Left kidney (tissue), 2 donors: ENCODE measurements around the gene GJA8. TPM values are rescaled to one million over a fixed set of nuclear protein-coding genes. Genes with fewer than 3 reads are reported as not detected.
"Not testable (repeated sequence)": the region's sequence is repeated elsewhere in the genome, so short reads cannot be mapped to it uniquely, and the experiment has no call there.

Source experiments
- DNase-seq: peaks from one replicate; pipeline ENCODE4 v3.0.0-alpha.2; 2013
- polyA plus RNA-seq: library from polyadenylated mRNA; unstranded; fragments of 120-200 nt; gene quantifications from one replicate; pipeline ENCODE4 v1.2.1, GENCODE V29; 2013; ENCODE audit not compliant: insufficient read length

GJA8 gene
- polyA plus RNA-seq, 1 donor: 0.80 TPM

GRCh38 chr1:147927689-147928088 is 25.1 kb downstream of the GJA8 start:
- DNase-seq: not testable (repeated sequence)

- DNase-seq: peak; percentile 87
Observed at GRCh38 chr1:147928236-147929132, 25.9 kb downstream of the GJA8 start, which contains the start of gene GPR89B. Gene GPR89B (plus strand): TSS chr1:147928420. CDS start chr1:147928537, 117 bp downstream.

- DNase-seq: not testable (repeated sequence)
Observed at GRCh38 chr1:147931137-147931536, 28.5 kb downstream of the GJA8 start.

DNA sequence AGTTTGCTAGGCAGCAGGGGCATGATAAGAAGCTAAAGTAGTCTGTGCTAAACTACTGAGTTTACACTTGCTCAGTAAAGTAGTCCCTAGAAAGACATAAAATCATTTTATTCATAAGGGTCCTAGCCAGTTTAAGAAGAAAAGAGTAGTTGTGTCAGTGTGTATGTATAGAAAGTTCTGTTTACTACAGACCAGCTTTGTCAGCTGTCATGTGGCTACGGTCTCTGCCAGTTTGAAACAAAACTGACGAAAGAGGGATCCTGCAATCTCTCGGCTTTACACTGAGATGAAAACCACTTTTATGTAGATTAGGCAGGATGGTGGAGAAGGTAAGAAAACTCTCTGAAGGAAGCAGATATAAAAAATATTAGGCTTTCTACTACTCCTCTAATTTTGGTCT is 32.7 kb downstream of the GJA8 start:
- not testable (repeated sequence) for DNase-seq

GRCh38 chr1:147940456-147940855 is 37.9 kb downstream of the GJA8 start:
- not testable (repeated sequence) for DNase-seq

GRCh38 chr1:147942563-147942962 is 40.0 kb downstream of the GJA8 start:
- DNase-seq: not testable (repeated sequence)

DNA sequence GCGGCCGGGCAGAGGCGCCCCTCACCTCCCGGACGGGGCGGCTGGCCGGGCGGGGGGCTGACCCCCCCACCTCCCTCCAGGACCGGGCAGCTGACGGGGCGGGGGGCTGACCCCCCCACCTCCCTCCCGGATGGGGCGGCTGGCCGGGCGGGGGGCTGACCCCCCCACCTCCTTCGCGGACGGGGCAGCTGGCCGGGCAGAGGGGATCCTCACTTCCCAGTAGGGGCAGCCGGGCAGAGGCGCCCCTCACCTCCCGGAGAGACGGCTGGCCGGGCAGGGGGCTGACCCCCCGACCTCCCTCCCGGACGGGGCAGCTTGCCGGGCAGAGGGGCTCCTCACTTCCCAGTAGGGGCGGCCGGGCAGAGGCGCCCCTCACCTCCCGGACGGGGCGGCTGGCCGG is 46.9 kb downstream of the GJA8 start:
- DNase-seq: not testable (repeated sequence)

Other genes starting within 250 kb of the GJA8 start
- gene ACP6, start 232.3 kb upstream of the GJA8 start, polyA plus RNA-seq: 43.0 TPM
- gene GJA5, start 142.2 kb upstream of the GJA8 start, polyA plus RNA-seq: 16.3 TPM
- 58.7 TPM for gene GPR89B, start 25.6 kb downstream of the GJA8 start, polyA plus RNA-seq
- 49.8 TPM for gene NBPF11, start 249.5 kb downstream of the GJA8 start, polyA plus RNA-seq